Forelimb muscle (tissue), 1 donor: ENCODE data around the gene PEAR1. TPM values are rescaled to one million over a fixed set of nuclear protein-coding genes. Genes with fewer than 3 reads are reported as not detected.
"Not testable (repeated sequence)": the region's sequence is repeated elsewhere in the genome, so short reads cannot be mapped to it uniquely, and the experiment has no call there.

Source experiments
- DNase-seq: peaks from one replicate; pipeline ENCODE4 v3.0.0-alpha.2; 2013; ENCODE audit warnings: low read depth
- polyA plus RNA-seq: library from polyadenylated mRNA; unstranded; fragments of 120-200 nt; gene quantifications from one replicate; pipeline ENCODE4 v1.2.1, GENCODE V29; 2013; ENCODE audit not compliant: insufficient read length

PEAR1 gene
- polyA plus RNA-seq, 1 donor: 21.1 TPM

DNA sequence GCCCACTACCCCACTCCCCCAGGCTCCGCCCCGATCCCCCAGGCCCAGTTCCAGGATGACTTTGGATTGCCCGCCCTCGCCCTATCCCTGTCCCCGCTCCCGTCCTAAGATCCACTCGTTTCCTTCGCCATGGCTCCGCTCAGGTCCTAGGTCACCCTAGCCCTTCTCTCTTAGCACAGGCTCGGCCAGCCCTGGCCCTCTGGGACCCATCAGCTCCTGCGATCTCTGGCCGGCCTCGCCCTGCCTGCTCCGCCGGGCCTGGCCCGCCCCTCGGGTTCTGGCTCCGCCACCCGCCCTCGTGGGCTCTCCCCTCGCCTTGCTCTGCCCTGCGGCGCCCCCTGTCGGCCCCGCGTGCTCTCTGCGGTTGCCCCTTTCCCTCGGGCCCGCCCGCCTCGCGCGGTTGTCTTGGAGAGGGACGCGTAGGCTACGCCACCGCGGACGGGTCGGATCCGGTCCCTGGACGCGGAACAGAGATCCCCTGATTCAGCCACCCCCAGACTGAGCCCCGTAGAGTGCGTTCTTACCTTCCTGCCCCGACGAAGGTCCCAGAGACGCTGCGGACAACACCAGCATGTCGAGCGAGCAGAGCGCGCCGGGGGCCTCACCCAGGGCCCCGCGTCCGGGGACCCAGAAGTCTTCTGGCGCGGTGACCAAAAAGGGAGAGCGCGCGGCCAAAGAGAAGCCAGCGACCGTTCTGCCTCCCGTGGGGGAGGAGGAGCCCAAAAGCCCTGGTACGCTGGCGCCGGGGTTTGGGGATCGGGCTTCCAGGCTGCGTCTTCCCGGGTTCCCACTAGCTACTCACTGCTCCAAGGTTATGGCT, 26.9 kb downstream of the PEAR1 start, which contains the start of gene LRRC71:
LRRC71 (plus strand) TSS at position 400 of the 820 bp plus-strand sequence; CDS start at position 572, 172 bp downstream.
- no peak for DNase-seq

DNA sequence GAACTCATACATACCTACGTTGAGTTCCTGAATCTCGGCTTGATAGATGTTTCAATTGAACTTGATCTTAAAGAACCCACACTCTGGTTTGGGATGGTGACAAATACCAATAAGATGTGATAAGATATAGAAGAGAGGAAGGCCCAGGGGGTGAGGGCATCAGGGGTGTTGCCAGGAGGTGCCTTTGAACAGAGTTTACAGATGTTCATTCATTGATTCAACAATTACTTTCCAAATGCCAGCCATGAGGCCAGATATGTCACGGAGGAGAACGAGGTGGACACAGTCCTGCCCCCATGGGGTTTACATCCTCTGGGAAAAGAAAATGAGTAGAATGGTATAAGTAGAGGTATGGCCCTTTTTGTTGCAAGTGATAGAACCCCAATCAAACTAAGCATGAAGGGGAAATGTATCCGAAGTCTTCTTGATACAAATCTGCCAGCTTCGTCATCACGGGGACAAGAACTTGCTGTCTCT, 27.6 kb downstream of the PEAR1 start:
- DNase-seq: no peak

- no peak for DNase-seq
These were observed 29.6 kb downstream of the PEAR1 start for GRCh38 chr1:156922986-156923669.

GRCh38 chr1:156923670-156924477, 30.4 kb downstream of the PEAR1 start:
- DNase-seq: no peak

GRCh38 chr1:156924478-156925153, 31.1 kb downstream of the PEAR1 start:
- no peak for DNase-seq

- DNase-seq: no peak
These were observed 31.9 kb downstream of the PEAR1 start for GRCh38 chr1:156925154-156926010.

GRCh38 chr1:156926175-156926574, 32.7 kb downstream of the PEAR1 start:
- no peak for DNase-seq

- DNase-seq: not testable (repeated sequence)
These were observed 33.2 kb downstream of the PEAR1 start for GRCh38 chr1:156926695-156927094.

GRCh38 chr1:156927215-156928042, 33.9 kb downstream of the PEAR1 start:
- no peak for DNase-seq

DNA sequence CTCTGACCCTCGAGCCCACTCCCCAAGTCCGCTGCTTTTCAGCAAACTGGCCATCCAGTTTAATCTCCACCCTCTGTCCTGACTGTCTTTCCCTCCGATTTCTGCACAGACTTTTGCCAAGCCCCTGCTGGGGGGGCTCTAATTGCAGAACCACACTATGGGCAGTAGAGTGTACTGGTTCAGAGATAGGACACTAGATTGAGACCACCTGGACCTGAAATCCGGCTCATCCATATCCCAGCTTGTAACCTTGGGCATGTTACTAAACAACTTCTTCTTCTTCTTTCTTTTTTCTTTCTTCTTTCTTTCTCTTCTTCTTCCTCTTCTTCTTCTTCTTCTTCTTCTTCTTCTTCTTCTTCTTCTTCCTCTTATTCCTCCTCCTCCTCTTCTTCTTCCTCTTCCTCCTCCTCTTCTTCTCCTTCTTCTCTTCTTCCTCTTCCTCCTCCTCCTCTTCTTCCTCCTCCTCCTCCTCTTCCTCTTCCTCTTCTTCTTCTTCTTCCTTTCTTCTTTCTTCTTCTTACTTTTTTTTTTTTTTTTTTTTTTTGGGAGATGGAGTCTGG, 34.6 kb downstream of the PEAR1 start:
- no peak for DNase-seq

DNA sequence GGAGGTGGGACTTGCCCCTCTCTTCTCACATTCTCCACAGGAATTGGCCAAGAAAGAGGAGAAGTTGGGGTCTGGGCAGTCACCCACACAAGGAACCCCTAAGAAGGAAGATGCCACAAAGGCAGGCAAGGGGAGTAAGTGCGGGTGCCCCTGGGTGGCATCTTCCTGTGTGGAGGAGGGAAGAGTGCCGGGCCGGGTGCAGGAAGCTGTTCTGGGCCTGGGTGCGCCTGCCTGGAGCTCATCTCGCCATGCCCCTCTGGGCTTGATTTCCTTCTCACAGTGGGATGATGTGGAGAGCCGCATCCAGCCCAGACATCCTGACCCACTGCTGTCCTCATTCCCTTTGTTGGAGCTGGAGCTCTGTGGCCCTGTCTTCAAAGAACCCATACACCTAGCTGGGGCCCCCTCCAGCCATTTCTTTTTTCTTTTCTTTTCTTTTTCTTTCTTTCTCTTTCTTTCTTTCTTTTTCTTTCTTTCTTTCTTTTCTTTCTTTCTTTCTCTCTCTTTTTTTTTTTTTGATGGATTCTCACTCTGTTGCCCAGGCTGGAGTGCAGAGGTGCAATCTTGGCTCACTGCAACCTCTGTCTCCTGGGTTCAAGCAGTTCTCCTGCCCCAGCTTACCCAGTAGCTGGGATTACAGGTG, 36.2 kb downstream of the PEAR1 start:
- DNase-seq: no peak

DNA sequence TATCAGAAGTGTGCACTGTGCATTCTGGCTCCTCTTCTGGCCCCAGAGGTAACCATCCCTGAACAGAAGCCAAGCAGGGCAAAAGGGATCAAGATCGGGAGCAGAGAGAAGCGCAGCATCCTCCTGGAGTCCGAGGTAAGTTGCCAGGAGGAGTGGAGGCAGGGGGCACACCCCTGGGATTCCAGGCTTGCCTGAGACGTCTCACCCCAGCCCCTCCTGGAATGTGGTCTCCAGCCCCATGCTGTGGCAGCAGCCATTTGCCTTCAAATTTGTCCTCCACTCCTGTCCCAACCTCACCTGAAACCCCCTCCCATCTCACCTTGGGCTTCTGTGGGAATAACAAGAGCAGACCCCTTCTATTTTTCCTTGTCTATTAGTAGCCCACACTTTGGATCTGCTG, 37.0 kb downstream of the PEAR1 start:
- no peak for DNase-seq

- no peak for DNase-seq
These were observed 37.9 kb downstream of the PEAR1 start for GRCh38 chr1:156931211-156931952.

GRCh38 chr1:156931974-156932710, 38.6 kb downstream of the PEAR1 start:
- no peak for DNase-seq

DNA sequence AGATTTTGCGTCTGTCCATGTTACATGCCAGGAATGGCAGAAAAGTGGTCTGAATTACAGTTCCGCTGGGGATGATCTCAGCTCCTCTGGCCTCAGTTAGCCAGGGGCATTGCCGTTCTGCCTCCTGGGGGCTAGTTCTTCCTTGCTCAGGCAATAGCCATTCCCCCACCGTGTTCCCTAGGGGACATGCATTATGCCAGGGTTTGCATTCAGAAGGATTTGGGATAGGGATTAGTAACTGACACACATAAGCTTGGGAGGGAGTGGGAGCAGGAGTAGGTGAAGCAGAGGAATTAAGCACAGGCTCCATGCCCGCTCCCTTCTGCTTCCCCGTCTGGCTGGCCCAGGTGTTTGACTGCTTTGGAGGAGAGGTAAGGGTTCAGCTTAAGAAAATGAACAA, 39.6 kb downstream of the PEAR1 start:
- DNase-seq: no peak

- DNase-seq: no peak
These were observed 42.1 kb downstream of the PEAR1 start for GRCh38 chr1:156935505-156936128.

- no peak for DNase-seq
These were observed 42.7 kb downstream of the PEAR1 start for GRCh38 chr1:156936191-156936590.
